Left colon (tissue), 2 donors: ENCODE results near the gene SLC25A10. TPM values are rescaled to one million over a fixed set of nuclear protein-coding genes. Genes with fewer than 3 reads are reported as not detected.

Experiments
- ATAC-seq: fragments of 200-7000 bp; cut with Tn5 transposase; one replicate; pipeline ENCODE4 v1.9.1; 2020; ENCODE audit warnings: mild to moderate bottlenecking, moderate library complexity
- DNase-seq, 2 donors: peaks; one replicate each; pipeline ENCODE4 v3.0.0-alpha.2; 2020
- intact Hi-C, 2 donors: fragments of 100-400 bp; cut with DNase I in 1 of 2; cut with micrococcal nuclease in 1 of 2; formaldehyde crosslinking; loops; one replicate each; pipeline versions ENCODE4 v1.11.2 to v1.14.0; 2022; cut with DNase I, micrococcal nuclease
- total RNA-seq, 2 donors: library from RNA; stranded (reverse); fragmentation: NEBNext Ultra II Directional; extraction: Animal tissue kit (Norgen Biotek cat#: 25700); gene quantifications; one replicate each; pipeline ENCODE4 v1.2.1, GENCODE V29; 2021
- donor health status: DM: no; HTN: no; CAD: no.
- donor health status: DM: yes; HTN: yes; CAD: no.

Gene SLC25A10
- total RNA-seq, 2 donors from 2014 or later: 52.5 to 76.2 TPM

- intact Hi-C loops: no loop called here
- peak; percentile 89 for ATAC-seq
- peak; percentile 92 to 97 for DNase-seq
Measured at GRCh38 chr17:81702934-81703746, 8.9 kb upstream of the SLC25A10 start, which contains the start of gene MRPL12. TSS of gene MRPL12 (plus strand) at chr17:81703367. CDS start at chr17:81703502, 135 bp downstream.

- peak; percentile 27 for ATAC-seq
- intact Hi-C loops: no loop called here
- peak in 1 of 2 donors; percentile 41 for DNase-seq
Measured at GRCh38 chr17:81703747-81704654, 8.1 kb upstream of the SLC25A10 start.

- ATAC-seq (no peak), DNase-seq (no peak)
- intact Hi-C loops: no loop called here
Measured at GRCh38 chr17:81705518-81706231, 6.4 kb upstream of the SLC25A10 start.

GRCh38 chr17:81706232-81706611, 5.9 kb upstream of the SLC25A10 start:
- no peak for ATAC-seq
- intact Hi-C loops: no loop called here
- no peak for DNase-seq

- DNase-seq: no peak
- ATAC-seq: no peak
- intact Hi-C loops: no loop called here
Measured at GRCh38 chr17:81706757-81707624, 5.1 kb upstream of the SLC25A10 start.

- intact Hi-C loops: no loop called here
- DNase-seq (no peak), ATAC-seq (no peak)
Measured at GRCh38 chr17:81707725-81708646, 4.1 kb upstream of the SLC25A10 start.

- ATAC-seq: no peak
Measured at GRCh38 chr17:81708739-81709185, 3.3 kb upstream of the SLC25A10 start.

GRCh38 chr17:81710514-81711308, 1.4 kb upstream of the SLC25A10 start:
- DNase-seq (peak in 1 of 2 donors; percentile 59), ATAC-seq (peak; percentile 26)
- intact Hi-C loops: no loop called here

More at GRCh38 chr17:81708739-81709185, 3.3 kb upstream of the SLC25A10 start:
- intact Hi-C loops: no loop called here
- no peak for DNase-seq

GRCh38 chr17:81712468-81713003, 452 bp downstream of the SLC25A10 start:
- intact Hi-C loops: no loop called here
- DNase-seq (peak in 1 of 2 donors; percentile 69), ATAC-seq (peak; percentile 36)

GRCh38 chr17:81713004-81713555, 996 bp downstream of the SLC25A10 start:
- peak; percentile 3 for ATAC-seq
- no peak for DNase-seq
- intact Hi-C loops: no loop called here

- intact Hi-C loops: no loop called here
- ATAC-seq (peak; percentile 59), DNase-seq (peak; percentile 74 to 78)
Measured at GRCh38 chr17:81713556-81714411, 1.7 kb downstream of the SLC25A10 start.

GRCh38 chr17:81714412-81715106, 2.5 kb downstream of the SLC25A10 start:
- DNase-seq: peak in 1 of 2 donors; percentile 6
- intact Hi-C loops: no loop called here
- ATAC-seq: no peak

GRCh38 chr17:81715107-81715871, 3.2 kb downstream of the SLC25A10 start:
- ATAC-seq (no peak), DNase-seq (peak in 1 of 2 donors; percentile 8)
- intact Hi-C loops: no loop called here
